ENCODE measurements around the gene FAM171A1.

- TF ChIP-seq CTCF (conservative IDR thresholded peaks at IDR 0.05 in 1 of 2, IDR thresholded peaks at IDR 0.05 in 1 of 2; ENCODE audit: extremely low read depth in 1 of 2, insufficient read depth in 1 of 2, low read depth in 1 of 2, low read length in 2 of 2) (no peak), EZH2 (IDR thresholded peaks at IDR 0.05; ENCODE audit: borderline replicate concordance, low read length) (no peak)
These were observed 189.4 kb downstream of the FAM171A1 start for GRCh38 chr10:15181576-15182156.
